ENCODE data around the gene TSR3.

Gene TSR3

DNA sequence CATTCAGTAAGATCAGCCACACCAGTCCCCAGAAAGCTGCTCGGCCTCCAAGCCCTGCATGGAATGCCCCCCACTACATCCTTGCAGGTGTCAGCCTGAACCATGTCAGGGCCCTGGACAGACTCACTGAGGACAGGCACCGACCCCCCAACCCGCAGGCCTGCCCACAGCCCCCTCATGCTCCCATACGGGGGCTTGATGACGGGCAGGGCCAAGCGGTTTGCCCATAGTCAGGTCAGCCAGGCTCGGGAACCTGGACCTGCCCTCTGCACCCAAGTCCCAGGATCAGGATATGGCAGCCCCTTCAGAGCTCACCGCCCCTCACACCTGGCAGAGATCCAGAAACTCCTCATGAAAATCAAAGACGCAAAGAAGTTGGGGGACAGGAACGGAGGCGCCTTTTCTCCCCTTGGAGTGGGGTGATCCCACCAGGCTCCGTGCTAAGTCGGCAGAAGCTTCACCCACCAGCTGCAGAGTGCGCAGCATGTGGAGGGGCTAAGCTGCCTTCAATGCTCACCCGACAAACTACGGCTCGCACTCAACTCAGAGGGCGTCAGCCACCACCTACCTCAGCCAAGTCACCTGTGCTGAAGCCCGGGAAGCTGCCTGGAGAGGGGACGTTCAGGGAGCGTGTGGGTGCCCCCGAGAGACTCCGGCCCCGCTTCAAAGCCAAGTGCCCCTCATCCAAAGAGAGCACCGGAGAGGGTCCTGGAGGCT, 26.6 kb upstream of the TSR3 start:
- no peak for DNase-seq (ENCODE audit: low spot score)
- in situ Hi-C loops (cut with MboI; ENCODE audit: low sequenced_read_pairs, unreplicated experiment) = no loop called here
- TF ChIP-seq, protein P1, sequence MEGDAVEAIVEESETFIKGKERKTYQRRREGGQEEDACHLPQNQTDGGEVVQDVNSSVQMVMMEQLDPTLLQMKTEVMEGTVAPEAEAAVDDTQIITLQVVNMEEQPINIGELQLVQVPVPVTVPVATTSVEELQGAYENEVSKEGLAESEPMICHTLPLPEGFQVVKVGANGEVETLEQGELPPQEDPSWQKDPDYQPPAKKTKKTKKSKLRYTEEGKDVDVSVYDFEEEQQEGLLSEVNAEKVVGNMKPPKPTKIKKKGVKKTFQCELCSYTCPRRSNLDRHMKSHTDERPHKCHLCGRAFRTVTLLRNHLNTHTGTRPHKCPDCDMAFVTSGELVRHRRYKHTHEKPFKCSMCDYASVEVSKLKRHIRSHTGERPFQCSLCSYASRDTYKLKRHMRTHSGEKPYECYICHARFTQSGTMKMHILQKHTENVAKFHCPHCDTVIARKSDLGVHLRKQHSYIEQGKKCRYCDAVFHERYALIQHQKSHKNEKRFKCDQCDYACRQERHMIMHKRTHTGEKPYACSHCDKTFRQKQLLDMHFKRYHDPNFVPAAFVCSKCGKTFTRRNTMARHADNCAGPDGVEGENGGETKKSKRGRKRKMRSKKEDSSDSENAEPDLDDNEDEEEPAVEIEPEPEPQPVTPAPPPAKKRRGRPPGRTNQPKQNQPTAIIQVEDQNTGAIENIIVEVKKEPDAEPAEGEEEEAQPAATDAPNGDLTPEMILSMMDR (IDR thresholded peaks at IDR 0.05; ENCODE audit: borderline replicate concordance, control extremely low read depth, extremely low read depth, insufficient read depth, missing control alignments) = no peak

DNA sequence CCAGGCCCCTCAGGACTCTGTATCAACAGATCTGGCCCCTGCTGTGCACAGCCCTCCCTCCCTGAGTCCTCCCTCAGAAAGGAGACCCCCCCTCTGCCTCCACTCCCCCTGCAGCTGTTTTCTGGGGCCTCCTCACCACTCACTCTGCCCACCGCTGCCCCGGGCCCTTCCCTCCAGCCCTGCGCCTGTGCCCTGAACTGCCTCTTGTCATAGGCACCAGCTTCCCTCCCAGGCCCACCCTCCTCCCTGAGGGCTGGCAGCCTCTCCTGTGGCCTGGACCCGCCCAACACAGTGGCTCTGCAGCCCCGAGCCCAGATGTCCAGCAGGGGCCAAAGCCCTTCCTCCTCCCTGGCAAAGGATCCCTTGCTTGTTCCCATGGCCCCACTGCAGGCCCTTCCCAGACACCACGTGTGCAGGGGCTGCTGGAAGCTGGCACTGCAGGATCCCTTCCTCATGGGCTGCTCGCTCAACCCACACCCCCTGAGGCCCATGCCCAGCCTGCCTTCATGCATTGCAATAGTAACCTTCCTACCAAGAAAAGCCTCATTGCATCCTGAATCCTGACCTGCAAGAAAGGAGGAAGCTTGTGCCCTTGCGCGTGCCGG, 25.8 kb upstream of the TSR3 start:
- in situ Hi-C loops (cut with MboI; ENCODE audit: low sequenced_read_pairs, unreplicated experiment) = no loop called here
- TF ChIP-seq, protein P1 (IDR thresholded peaks at IDR 0.05; ENCODE audit: borderline replicate concordance, control extremely low read depth, extremely low read depth, insufficient read depth, missing control alignments) = no peak
- no peak for DNase-seq (ENCODE audit: low spot score)

DNA sequence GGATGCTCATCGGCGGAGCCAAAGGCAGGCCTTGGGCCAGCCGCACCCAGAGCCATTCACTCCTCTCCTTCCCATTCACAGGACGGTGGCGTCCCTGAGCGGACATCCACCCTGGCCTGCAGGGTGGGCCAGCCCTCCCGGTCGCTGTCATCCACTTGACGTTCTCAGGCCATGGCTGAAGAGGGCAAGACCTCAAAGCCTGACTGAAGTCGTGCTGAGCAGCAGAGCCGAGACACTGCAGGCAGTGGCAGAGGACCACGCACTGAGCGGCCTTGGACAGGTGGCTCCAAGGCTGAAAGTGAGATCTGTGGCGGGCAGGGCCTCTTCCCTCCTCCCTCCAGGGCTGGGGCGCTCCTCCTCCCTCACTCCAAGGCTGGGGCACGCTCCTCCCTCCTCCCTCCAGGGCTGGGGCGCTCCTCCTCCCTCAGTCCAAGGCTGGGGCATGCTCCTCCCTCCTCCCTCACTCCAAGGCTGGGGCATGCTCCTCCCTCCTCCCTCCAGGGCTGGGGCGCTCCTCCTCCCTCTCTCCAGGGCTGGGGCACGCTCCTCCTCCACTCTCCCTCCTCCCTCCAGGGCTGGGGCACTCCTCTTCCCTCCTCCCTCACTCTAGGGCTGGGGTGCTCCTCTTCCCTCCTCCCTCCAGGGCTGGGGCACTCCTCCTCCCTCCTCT, 24.2 kb upstream of the TSR3 start:
- DNase-seq (ENCODE audit: low spot score) = no peak
- in situ Hi-C loops (cut with MboI; ENCODE audit: low sequenced_read_pairs, unreplicated experiment) = no loop called here
- TF ChIP-seq, protein P1 (IDR thresholded peaks at IDR 0.05; ENCODE audit: borderline replicate concordance, control extremely low read depth, extremely low read depth, insufficient read depth, missing control alignments) = no peak

DNA sequence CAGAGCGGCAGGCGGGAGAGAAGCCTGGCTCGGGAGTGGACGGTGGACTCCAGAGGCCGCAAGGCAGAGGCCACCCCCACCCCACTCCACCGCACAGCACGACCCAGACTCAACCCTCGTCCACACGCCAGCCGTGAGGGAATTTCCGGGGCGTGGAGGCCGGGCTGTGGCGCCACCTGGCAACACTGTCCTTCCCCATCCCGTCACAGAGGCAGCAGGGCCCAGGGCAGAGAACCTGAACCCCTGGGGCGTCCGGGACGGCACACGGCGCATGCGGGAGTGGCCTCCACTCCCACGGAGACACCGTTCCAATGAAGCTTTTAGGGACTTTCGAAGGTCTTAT, 23.6 kb upstream of the TSR3 start:
- TF ChIP-seq, protein P1 (IDR thresholded peaks at IDR 0.05; ENCODE audit: borderline replicate concordance, control extremely low read depth, extremely low read depth, insufficient read depth, missing control alignments) = no peak
- in situ Hi-C loops (cut with MboI; ENCODE audit: low sequenced_read_pairs, unreplicated experiment) = no loop called here
- no peak for DNase-seq (ENCODE audit: low spot score)

DNA sequence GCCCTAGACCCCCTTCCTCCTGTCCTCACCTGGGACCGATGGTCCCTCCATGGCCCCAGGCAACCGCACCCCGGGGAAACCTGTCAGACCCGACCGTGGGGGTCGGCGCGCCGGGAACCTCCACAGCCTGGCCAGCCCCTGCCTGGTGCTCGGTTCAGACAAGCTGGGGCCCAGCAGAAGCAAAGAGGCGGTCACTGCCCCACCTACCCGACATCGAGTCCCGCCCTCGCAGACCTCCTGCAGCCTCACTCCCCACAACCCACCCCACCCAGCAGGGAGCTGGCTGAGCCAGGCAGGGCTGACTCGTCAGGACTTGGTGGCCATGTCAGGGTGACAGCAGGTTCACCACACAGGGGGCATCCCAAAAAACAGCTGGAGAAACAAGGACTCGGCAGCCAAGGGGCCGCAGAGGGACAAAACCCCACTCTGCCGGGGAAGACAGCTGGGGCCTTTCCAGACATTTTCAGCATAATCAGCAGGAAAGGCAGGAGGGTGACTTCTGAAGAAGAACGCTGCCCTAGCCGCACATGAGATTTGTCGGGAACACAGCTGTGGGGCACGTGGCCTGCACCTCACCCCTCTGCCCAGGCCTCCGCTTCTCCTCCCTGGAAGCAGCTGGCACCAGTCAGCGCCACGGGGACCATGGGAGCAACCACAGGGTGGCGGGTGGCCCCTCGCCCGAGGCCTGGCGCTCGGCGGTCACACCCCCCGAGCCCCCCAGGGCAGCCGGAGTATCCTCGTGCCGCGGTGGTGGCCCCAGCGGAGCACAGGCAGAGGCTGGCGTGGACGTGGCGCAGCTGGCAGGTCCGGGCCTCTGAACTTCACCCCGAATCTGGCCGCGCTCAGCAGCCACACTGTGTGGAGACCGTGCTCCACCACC, 23.0 kb upstream of the TSR3 start:
- TF ChIP-seq, protein P1 (IDR thresholded peaks at IDR 0.05; ENCODE audit: borderline replicate concordance, control extremely low read depth, extremely low read depth, insufficient read depth, missing control alignments) = no peak
- in situ Hi-C loops (cut with MboI; ENCODE audit: low sequenced_read_pairs, unreplicated experiment) = no loop called here
- no peak for DNase-seq (ENCODE audit: low spot score)

DNA sequence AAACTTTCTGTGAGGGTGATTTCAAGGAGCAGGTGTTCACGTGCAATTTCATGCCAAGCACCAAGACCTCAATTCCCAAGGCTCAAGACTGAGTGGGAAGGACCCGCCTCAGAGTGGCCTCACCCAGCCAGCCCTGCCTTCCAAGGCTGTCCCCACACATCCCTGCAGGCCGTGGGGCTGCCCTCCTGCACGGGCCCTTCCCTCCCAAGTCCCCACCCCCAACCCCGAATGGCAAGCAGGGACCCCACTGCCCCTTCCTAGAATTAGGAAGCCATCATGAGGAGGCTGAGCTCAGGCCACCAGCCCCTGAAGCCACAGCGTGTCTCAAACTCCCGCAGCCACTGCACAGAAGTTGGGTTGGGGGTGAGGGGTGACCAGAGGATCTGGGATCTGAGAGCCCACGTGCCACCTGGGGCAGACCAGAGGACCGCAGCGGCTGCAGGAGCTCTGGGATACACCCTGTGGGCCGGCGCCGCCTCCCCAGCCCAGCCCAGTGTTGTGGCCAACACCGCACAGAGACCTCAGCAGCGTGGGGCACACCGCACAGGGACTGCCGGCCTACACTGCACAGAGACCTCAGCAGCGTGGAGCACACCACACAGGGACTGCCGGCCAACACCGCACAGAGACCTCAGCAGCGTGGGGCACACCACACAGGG, 20.7 kb upstream of the TSR3 start:
- in situ Hi-C loops (cut with MboI; ENCODE audit: low sequenced_read_pairs, unreplicated experiment) = no loop called here
- no peak for DNase-seq (ENCODE audit: low spot score)
- TF ChIP-seq, protein P1 (IDR thresholded peaks at IDR 0.05; ENCODE audit: borderline replicate concordance, control extremely low read depth, extremely low read depth, insufficient read depth, missing control alignments) = no peak

Data from GM13976 (cell line).